MCF 10A (cell line): ENCODE results near the gene CCDC90B. TPM values are rescaled to one million over a fixed set of nuclear protein-coding genes. Genes with fewer than 3 reads are reported as not detected.

Experiments
- Bru-seq: library from RNA; stranded (reverse); fragments of 400-500 nt; gene quantifications from one replicate; lab custom pipeline; 2021; lab: Mats Ljungman, UMichigan
- BruChase-seq, 2 experiments: library from RNA; stranded (reverse); fragments of 400-500 nt; gene quantifications; one replicate each; lab custom pipeline; 2021; lab: Mats Ljungman, UMichigan
- BruUV-seq: library from RNA; stranded (reverse); fragments of 400-500 nt; replicated peaks from 2 replicates; lab custom pipeline; 2021; lab: Mats Ljungman, UMichigan
- CTCF ChIA-PET: fragments of 300-600 bp; sonication (Branson Sonifier 250); formaldehyde crosslinking; extraction: SDS; loops from one replicate; lab custom pipeline; 2021; ENCODE audit warnings: antibody characterized with exemption, inconsistent platforms; lab: Yijun Ruan, JAX
- POLR2A ChIA-PET: fragments of 300-600, 350-650 bp; sonication (Branson Sonifier 250); formaldehyde crosslinking; extraction: SDS; loops from one replicate; lab custom pipeline; 2020; ENCODE audit warnings: antibody characterized with exemption, inconsistent platforms; lab: Yijun Ruan, JAX
- DNase-seq: peaks from one replicate; pipeline ENCODE4 v3.0.0-alpha.2; 2018; ENCODE audit not compliant: unreplicated experiment
- H3K27ac Mint-ChIP-seq: one replicate; pipeline ENCODE4 v1.8.0; 2022; ENCODE audit warnings: mild to moderate bottlenecking, low read depth, mixed read lengths; ENCODE audit not compliant: unreplicated experiment
- H3K27me3 Mint-ChIP-seq: one replicate; pipeline ENCODE4 v1.8.0; 2022; ENCODE audit warnings: mixed read lengths; ENCODE audit not compliant: insufficient read depth, unreplicated experiment
- H3K36me3 Mint-ChIP-seq: one replicate; pipeline ENCODE4 v1.8.0; 2022; ENCODE audit warnings: mild to moderate bottlenecking, moderate library complexity, mixed read lengths; ENCODE audit not compliant: insufficient read depth, unreplicated experiment
- H3K4me1 Mint-ChIP-seq: one replicate; pipeline ENCODE4 v1.8.0; 2022; ENCODE audit warnings: mixed read lengths; ENCODE audit not compliant: insufficient read depth, unreplicated experiment
- H3K4me3 Mint-ChIP-seq: one replicate; pipeline ENCODE4 v1.8.0; 2022; ENCODE audit warnings: mild to moderate bottlenecking, moderate library complexity, mixed read lengths; ENCODE audit not compliant: unreplicated experiment
- H3K9me3 Mint-ChIP-seq: one replicate; pipeline ENCODE4 v1.8.0; 2022; ENCODE audit warnings: mixed read lengths; ENCODE audit not compliant: unreplicated experiment
- intact Hi-C: fragments of 100-400 bp; cut with micrococcal nuclease; formaldehyde crosslinking; loops from 2 replicates; pipeline ENCODE4 v1.14.1; 2022
- long read RNA-seq: library from polyadenylated mRNA; stranded (forward); transcript quantifications from one replicate; pipeline ENCODE4 v2.0.0, GENCODE V29; 2022
- total RNA-seq: library from RNA; stranded (reverse); gene quantifications from 2 replicates; pipeline ENCODE4 v1.2.3, GENCODE V29; 2022
- TF ChIP-seq, protein P1 (sequence below): fragments of 200-600 bp; IDR thresholded peaks from one replicate; pipeline ENCODE4 v1.8.0; 2022; ENCODE audit warnings: antibody characterized with exemption, mild to moderate bottlenecking; ENCODE audit not compliant: unreplicated experiment

Gene CCDC90B
- total RNA-seq: 69.1 and 72.9 TPM in 2 replicates
- Bru-seq, nascent RNA: percentile 89 among the genes with signal in this experiment
- BruChase-seq, experiment 1, labeled RNA remaining after a 6-hour chase: percentile 86 among the genes with signal in this experiment
- percentile 91 among the genes with signal in this experiment for BruChase-seq, experiment 2, labeled RNA remaining after a 2-hour chase
- long read RNA-seq, full-length matches to known transcripts: 152 of 178 reads
- long read RNA-seq, partial matches to known transcripts: 3 of 178 reads
- long read RNA-seq, other reads (novel, unspliced or antisense): 23 of 178 reads

DNA sequence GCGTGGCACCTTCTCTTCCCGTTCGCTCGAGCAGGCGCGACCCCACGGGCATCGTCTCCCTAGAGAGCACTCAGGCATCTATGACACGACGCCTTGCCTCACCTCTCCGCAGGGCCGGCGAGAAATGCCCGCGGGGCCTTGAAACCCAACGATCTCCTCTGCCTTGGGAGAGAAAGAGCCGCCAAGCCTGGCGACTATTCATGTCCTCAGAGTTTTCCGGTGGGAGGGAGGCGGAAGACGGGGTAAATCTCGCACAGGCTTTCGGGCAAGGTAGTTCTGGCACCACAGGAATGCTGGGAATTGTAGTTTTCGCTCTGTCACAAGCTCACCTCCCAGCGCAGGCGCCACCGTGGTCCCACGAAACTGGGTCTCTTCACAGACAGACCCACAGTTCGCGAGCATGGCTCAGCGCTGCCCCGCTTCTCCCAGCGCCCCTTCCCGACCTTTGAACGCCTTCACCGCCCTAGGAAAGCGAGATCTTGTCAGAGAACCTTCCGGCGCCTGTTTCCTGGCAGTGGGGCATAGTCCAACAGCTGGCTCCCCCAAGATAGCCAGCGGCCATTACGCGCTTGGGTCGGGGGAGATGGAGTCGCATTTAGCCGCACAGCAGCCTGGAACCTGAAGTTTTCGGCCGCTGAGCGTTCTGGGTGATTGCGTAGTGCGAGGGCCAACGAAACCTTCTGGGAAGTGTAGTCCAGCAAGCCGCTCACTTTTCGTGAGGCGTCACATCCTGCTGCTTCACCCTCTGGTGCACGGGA, at the start of gene CCDC90B:
Gene CCDC90B (minus strand): TSS at position 597 of the 758 bp plus-strand sequence. CDS start 395 bp downstream, at position 202.
- no peaks in the 10 kb centered on the region for H3K27me3 Mint-ChIP-seq
- ChIA-PET CTCF (interaction anchor here (0.5 to 1.0 kb wide), 4 partner anchors 118 to 427 kb away, joined by 3 to 4 read pairs (median 3); no protein-coding TSS in a partner anchor), POLR2A (interaction anchor here (0.6 to 4.0 kb wide), 18 partner anchors 8 to 595 kb away, joined by 3 to 40 read pairs (median 3); partner anchors contain the start of genes ANKRD42, DDIAS, PCF11 and PRCP)
- H3K9me3 Mint-ChIP-seq: no peaks in the 10 kb centered on the region
- H3K27ac Mint-ChIP-seq: peak within 1 kb of the TSS; percentile 99
- TF ChIP-seq, protein P1, sequence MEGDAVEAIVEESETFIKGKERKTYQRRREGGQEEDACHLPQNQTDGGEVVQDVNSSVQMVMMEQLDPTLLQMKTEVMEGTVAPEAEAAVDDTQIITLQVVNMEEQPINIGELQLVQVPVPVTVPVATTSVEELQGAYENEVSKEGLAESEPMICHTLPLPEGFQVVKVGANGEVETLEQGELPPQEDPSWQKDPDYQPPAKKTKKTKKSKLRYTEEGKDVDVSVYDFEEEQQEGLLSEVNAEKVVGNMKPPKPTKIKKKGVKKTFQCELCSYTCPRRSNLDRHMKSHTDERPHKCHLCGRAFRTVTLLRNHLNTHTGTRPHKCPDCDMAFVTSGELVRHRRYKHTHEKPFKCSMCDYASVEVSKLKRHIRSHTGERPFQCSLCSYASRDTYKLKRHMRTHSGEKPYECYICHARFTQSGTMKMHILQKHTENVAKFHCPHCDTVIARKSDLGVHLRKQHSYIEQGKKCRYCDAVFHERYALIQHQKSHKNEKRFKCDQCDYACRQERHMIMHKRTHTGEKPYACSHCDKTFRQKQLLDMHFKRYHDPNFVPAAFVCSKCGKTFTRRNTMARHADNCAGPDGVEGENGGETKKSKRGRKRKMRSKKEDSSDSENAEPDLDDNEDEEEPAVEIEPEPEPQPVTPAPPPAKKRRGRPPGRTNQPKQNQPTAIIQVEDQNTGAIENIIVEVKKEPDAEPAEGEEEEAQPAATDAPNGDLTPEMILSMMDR: peak; percentile 6
- BruUV-seq: no TSS peak
- peaks cover 10% of the 10 kb centered on the region for H3K4me1 Mint-ChIP-seq
- H3K36me3 Mint-ChIP-seq: no peaks in the 10 kb centered on the region
- intact Hi-C loops: loop anchor here (1.0 to 10.0 kb wide), 3 partner anchors 131 to 386 kb away; partner anchors contain the start of genes PCF11, PRCP and RAB30
- peak within 1 kb of the TSS; percentile 90 for H3K4me3 Mint-ChIP-seq
- peak; percentile 97 for DNase-seq

DNA sequence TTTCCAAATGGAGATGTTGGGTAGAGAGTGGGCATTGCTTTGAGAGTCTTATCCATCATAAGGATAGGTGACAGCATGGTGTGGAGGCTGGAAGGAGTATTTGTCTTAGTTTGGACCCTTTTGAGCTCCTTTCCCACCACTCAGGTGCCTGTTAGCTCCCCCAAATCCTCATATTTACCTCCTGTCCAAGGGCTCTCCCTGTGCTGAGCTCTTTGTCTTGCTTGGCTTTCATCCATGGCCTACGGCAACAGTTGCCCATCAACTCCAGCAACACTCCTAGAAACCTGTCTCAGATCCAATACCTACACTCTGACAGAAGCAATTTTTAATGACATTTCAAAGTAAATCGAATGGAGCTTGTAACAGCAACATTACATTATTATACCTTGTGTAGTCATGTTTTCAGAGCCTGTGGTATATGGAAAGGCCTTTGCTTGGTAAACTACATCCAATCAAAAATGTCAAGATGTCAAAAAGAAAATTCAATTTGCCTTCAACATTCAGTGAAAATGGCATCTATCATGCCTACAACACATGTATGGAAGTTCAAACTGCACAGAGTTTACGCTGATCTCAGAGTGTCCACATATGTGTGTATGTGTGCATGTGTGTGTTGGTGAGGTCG, 49.4 kb upstream of the CCDC90B start:
- Mint-ChIP-seq H3K4me3 (no peak overlapping the region), H3K27me3 (no peaks in the 10 kb centered on the region), H3K27ac (no peak overlapping the region), H3K9me3 (no peaks in the 10 kb centered on the region), H3K36me3 (no peaks in the 10 kb centered on the region), H3K4me1 (no peaks in the 10 kb centered on the region)
- DNase-seq: no peak
- TF ChIP-seq, protein P1: no peak
- CTCF ChIA-PET: interaction anchor here (0.5 to 0.8 kb wide), 2 partner anchors 39 to 48 kb away, joined by 3 to 4 read pairs; no protein-coding TSS in a partner anchor
- no TSS peak for BruUV-seq
- intact Hi-C loops: no loop called here
- POLR2A ChIA-PET: no interaction called here

- peaks cover 6% of the 10 kb centered on the region for H3K27me3 Mint-ChIP-seq
- CTCF ChIA-PET: interaction anchor here (0.6 kb wide), 1 partner anchor 652 kb away, joined by 4 read pairs; no protein-coding TSS in a partner anchor
Measured at GRCh38 chr11:83330303-83330702, 44.1 kb upstream of the CCDC90B start.

More at GRCh38 chr11:83330303-83330702, 44.1 kb upstream of the CCDC90B start:
- Mint-ChIP-seq H3K4me1 (no peaks in the 10 kb centered on the region), H3K27ac (no peak overlapping the region), H3K36me3 (no peaks in the 10 kb centered on the region), H3K4me3 (no peak overlapping the region), H3K9me3 (no peaks in the 10 kb centered on the region)
- intact Hi-C loops: no loop called here
- DNase-seq: no peak
- no TSS peak for BruUV-seq
- POLR2A ChIA-PET: no interaction called here
- TF ChIP-seq, protein P1: no peak
